A549 (cell line): ENCODE data around the gene SIK3. TPM values are rescaled to one million over a fixed set of nuclear protein-coding genes. Genes with fewer than 3 reads are reported as not detected.

Source experiments
- ATAC-seq, 2 experiments: fragments of 200-7000 bp in 1 of 2; fragments of >200 bp in 1 of 2; cut with Nextera tagmentation in 1 of 2; cut with Tn5 transposase in 1 of 2; 3 replicates each; pipeline versions ENCODE4 v1.8.0 to v1.9.1; 2018 to 2020; ENCODE audit warnings: mild to moderate bottlenecking in 1 of 2, moderate library complexity in 1 of 2
- CTCF ChIA-PET: fragments of 300-600 bp; sonication (Branson Sonifier 250); formaldehyde crosslinking; extraction: SDS; loops from one replicate; lab custom pipeline; 2021; ENCODE audit warnings: antibody characterized with exemption, inconsistent platforms; lab: Yijun Ruan, JAX
- POLR2A ChIA-PET: fragments of 350-600 bp; formaldehyde crosslinking; extraction: SDS; loops from one replicate; lab custom pipeline; 2021; ENCODE audit warnings: antibody characterized with exemption, inconsistent platforms; lab: Yijun Ruan, JAX
- DNase-seq, 2 experiments: peaks; one replicate each; pipeline versions ENCODE4 v3.0.0 to v3.0.0-alpha.2; 2011 to 2016; ENCODE audit warnings: low read depth in 1 of 2, low spot score in 1 of 2
- FAIRE-seq: peaks from 2 replicates; lab custom pipeline; 2011; peaks lifted over from hg19 to GRCh38; lab: Jason Lieb, UNC
- H3K27ac ChIP-seq, 2 experiments: fragments of >200 bp; sonication (Bioruptor Twin); formaldehyde crosslinking; 3 replicates each; pipeline ENCODE4 v1.5.1; 2016 to 2017
- H3K4me1 ChIP-seq: fragments of >200 bp; sonication (Bioruptor Twin); formaldehyde crosslinking; 3 replicates; pipeline ENCODE4 v1.6.1; 2016
- H3K4me2 ChIP-seq: fragments of >200 bp; sonication (Bioruptor Twin); formaldehyde crosslinking; 3 replicates; pipeline ENCODE4 v1.6.1; 2016
- H3K4me3 ChIP-seq: fragments of >200 bp; sonication (Bioruptor Twin); formaldehyde crosslinking; 3 replicates; pipeline ENCODE4 v1.5.1; 2016
- H3K9me3 ChIP-seq: fragments of >200 bp; sonication (Bioruptor Twin); formaldehyde crosslinking; 3 replicates; pipeline ENCODE4 v1.6.1; 2016
- ATOH8 ChIP-seq: fragments of 250-450 bp; sonication (Bioruptor Pico); IDR thresholded peaks from 2 replicates; pipeline ENCODE4 v1.5.0; 2020; ENCODE audit warnings: low read depth, mild to moderate bottlenecking, moderate library complexity
- BCL3 ChIP-seq: fragments of >200 bp; sonication (Bioruptor Twin); formaldehyde crosslinking; IDR thresholded peaks from 3 replicates; pipeline ENCODE4 v1.6.1; 2016
- CBX8 ChIP-seq: fragments of 200-600 bp; sonication (generic); IDR thresholded peaks from 2 replicates; pipeline ENCODE4 v1.6.1; 2016
- CEBPB ChIP-seq, 2 experiments: fragments of >200 bp in 1 of 2; sonication (Bioruptor Twin) in 1 of 2; formaldehyde crosslinking in 1 of 2; IDR thresholded peaks; 2 replicates each; pipeline ENCODE4 v1.6.1; 2012 to 2016
- EHMT2 ChIP-seq: fragments of 200-600 bp; sonication (generic); IDR thresholded peaks from 2 replicates; pipeline ENCODE4 v1.6.1; 2016; ENCODE audit warnings: antibody characterized with exemption, low read depth, mild to moderate bottlenecking, moderate library complexity
- EP300 ChIP-seq, 2 experiments: fragments of >200 bp; sonication (Bioruptor Twin); formaldehyde crosslinking; IDR thresholded peaks; 2 replicates in 1 of 2; 3 replicates in 1 of 2; pipeline ENCODE4 v1.6.1; 2016 to 2017
- HDAC2 ChIP-seq: fragments of 200-600 bp; sonication (generic); IDR thresholded peaks from 2 replicates; pipeline ENCODE4 v1.6.1; 2016
- HES2 ChIP-seq: fragments of >200 bp; sonication (Bioruptor Twin); formaldehyde crosslinking; IDR thresholded peaks from 2 replicates; pipeline ENCODE4 v1.6.1; 2016
- HMGXB4 ChIP-seq: fragments of 250-450 bp; sonication (Bioruptor Pico); IDR thresholded peaks from 2 replicates; pipeline ENCODE4 v1.5.0; 2021; ENCODE audit warnings: mild to moderate bottlenecking, moderate library complexity, borderline replicate concordance
- HOXB13 ChIP-seq: fragments of 250-450 bp; sonication (Bioruptor Pico); IDR thresholded peaks from 2 replicates; pipeline ENCODE4 v1.5.0; 2020; ENCODE audit warnings: low read depth, mild to moderate bottlenecking, moderate library complexity
- HOXB5 ChIP-seq: fragments of 250-450 bp; sonication (Bioruptor Pico); IDR thresholded peaks from 2 replicates; pipeline ENCODE4 v1.5.0; 2020; ENCODE audit warnings: mild to moderate bottlenecking, moderate library complexity
- JUNB ChIP-seq: fragments of >200 bp; sonication (Bioruptor Twin); formaldehyde crosslinking; IDR thresholded peaks from 2 replicates; pipeline ENCODE4 v1.6.1; 2016
- KDM5A ChIP-seq: fragments of 200-600 bp; sonication (generic); IDR thresholded peaks from 2 replicates; pipeline ENCODE4 v1.6.1; 2016; ENCODE audit warnings: antibody characterized with exemption, mild to moderate bottlenecking
- MAFK ChIP-seq: fragments of 450-650 bp; IDR thresholded peaks from 2 replicates; pipeline ENCODE4 v1.6.1; 2014; ENCODE audit not compliant: partially characterized antibody
- NFE2L2 ChIP-seq: fragments of 150-350 bp; conservative IDR thresholded peaks from 2 replicates; pipeline ENCODE4 v1.6.1; 2014; ENCODE audit warnings: low read length
- RAD21 ChIP-seq, 2 experiments: fragments of >200 bp in 1 of 2; sonication (Bioruptor Twin) in 1 of 2; formaldehyde crosslinking in 1 of 2; IDR thresholded peaks in 1 of 2; conservative IDR thresholded peaks in 1 of 2; 2 replicates in 1 of 2; 3 replicates in 1 of 2; pipeline ENCODE4 v1.6.1; 2012 to 2018; ENCODE audit warnings: inconsistent platforms in 1 of 2
- RFX5 ChIP-seq: fragments of 450-650 bp; IDR thresholded peaks from 2 replicates; pipeline ENCODE4 v1.7.1; 2014; ENCODE audit warnings: antibody characterized with exemption, mild to moderate bottlenecking, moderate library complexity
- RNF2 ChIP-seq: fragments of 200-600 bp; sonication (generic); IDR thresholded peaks from 2 replicates; pipeline ENCODE4 v1.6.1; 2016; ENCODE audit warnings: low read depth, mild to moderate bottlenecking, antibody characterized with exemption, moderate library complexity, borderline replicate concordance
- SREBF2 ChIP-seq: fragments of 450-650 bp; IDR thresholded peaks from 2 replicates; pipeline ENCODE4 v1.6.1; 2014; ENCODE audit warnings: mild to moderate bottlenecking, moderate library complexity
- TFCP2L1 ChIP-seq: fragments of 250-450 bp; sonication (Bioruptor Pico); IDR thresholded peaks from 2 replicates; pipeline ENCODE4 v1.5.0; 2021; ENCODE audit warnings: mild to moderate bottlenecking
- TP53 ChIP-seq: fragments of 250-450 bp; sonication (Bioruptor Pico); IDR thresholded peaks from 2 replicates; pipeline ENCODE4 v1.5.0; 2021; ENCODE audit warnings: mild to moderate bottlenecking, moderate library complexity
- ZNF302 ChIP-seq: fragments of 250-450 bp; sonication (Bioruptor Pico); IDR thresholded peaks from 2 replicates; pipeline ENCODE4 v1.9.0; 2021; ENCODE audit warnings: inconsistent platforms, mild to moderate bottlenecking, moderate library complexity
- ZSCAN20 ChIP-seq: fragments of 250-450 bp; sonication (Bioruptor Pico); IDR thresholded peaks from 2 replicates; pipeline ENCODE4 v1.8.0; 2022; ENCODE audit warnings: mild to moderate bottlenecking, moderate library complexity
- WGBS: methylation state at CpG from one replicate; pipeline ENCODE4 v1.1.6; 2017; ENCODE audit errors: missing lambda C conversion rate; 5-methylcytosine and 5-hydroxymethylcytosine counted together
- polyA plus RNA-seq, 4 experiments: library from polyadenylated mRNA; depleted of rRNA in 3 of 4; stranded (reverse); fragments of >200 nt; fragmentation: RNase III in 1 of 4; extraction: RNeasy Plus Mini Kit Qiagen cat#74134 plus additional on column Dnase treatment in 1 of 4; gene quantifications; 2 replicates in 3 of 4; 3 replicates in 1 of 4; pipeline ENCODE4 v1.2.3, GENCODE V29; 2011 to 2017

SIK3 gene
- polyA plus RNA-seq, 2 of the 4 experiments (the other 2 are of a cell fraction), result 8.2 to 9.0 TPM

- H3K4me2 ChIP-seq, result no peak overlapping the region
- TF ChIP-seq MAFK (peak; percentile 43), SREBF2 (no peak), RAD21 (conservative IDR thresholded peaks at IDR 0.05 in 1 of 2, IDR thresholded peaks at IDR 0.05 in 1 of 2) (no peak), CEBPB (IDR thresholded peaks at IDR 0.05) (no peak), NFE2L2 (no peak), HOXB13 (no peak), RFX5 (no peak), JUNB (no peak)
- DNase-seq, result no peak
- no peak for FAIRE-seq
- H3K4me1 ChIP-seq, result 0 out of 3 replicates have a peak, but pooled peaks cover 5% of the 10 kb centered on the region
- POLR2A ChIA-PET, result no interaction called here
- CTCF ChIA-PET, result interaction anchor here (0.9 kb wide), 2 partner anchors 12 to 61 kb away, joined by 3 read pairs; partner anchors contain the start of gene APOA5
- H3K4me3 ChIP-seq, result no peak overlapping the region
- H3K27ac ChIP-seq, result no peak overlapping the region
- no peaks in the 10 kb centered on the region for H3K9me3 ChIP-seq
- 76% methylated on average over 5 of the region's 5 CpGs for WGBS
- ATAC-seq, result no peak
Measured at GRCh38 chr11:116852261-116853031, 245.8 kb downstream of the SIK3 start.

- POLR2A ChIA-PET, result no interaction called here
- no peak overlapping the region for H3K4me2 ChIP-seq
- ATAC-seq (no peak), DNase-seq (no peak)
- H3K4me1 ChIP-seq, result 0 out of 3 replicates have a peak, but pooled peaks cover 5% of the 10 kb centered on the region
- H3K27ac ChIP-seq, result no peak overlapping the region
- no peak for TF ChIP-seq CEBPB (IDR thresholded peaks at IDR 0.05)
- TF ChIP-seq HMGXB4 (CRISPR knock-in tag), result no peak
- no peak for TF ChIP-seq TP53 (CRISPR knock-in tag)
- TF ChIP-seq TFCP2L1, result no peak
- TF ChIP-seq RNF2, result no peak
- no peak for TF ChIP-seq ZSCAN20 (CRISPR knock-in tag)
- no peak for TF ChIP-seq EHMT2
- TF ChIP-seq HES2, result no peak
- TF ChIP-seq HDAC2, result no peak
- no peak for TF ChIP-seq HOXB5
- no peak for TF ChIP-seq KDM5A
- TF ChIP-seq EP300 (IDR thresholded peaks at IDR 0.05), result no peak
- TF ChIP-seq ZNF302, result no peak
- TF ChIP-seq CBX8, result no peak
- TF ChIP-seq ATOH8, result no peak
- no peak for TF ChIP-seq BCL3
- TF ChIP-seq, all 56 proteins: peak for 0
- CTCF ChIA-PET, result interaction anchor here (2.1 kb wide), 1 partner anchor 254 kb away, joined by 10 read pairs; no protein-coding TSS in a partner anchor
- H3K9me3 ChIP-seq, result no peaks in the 10 kb centered on the region
- FAIRE-seq, result no peak
- WGBS, result 96% methylated on average over 7 of the region's 7 CpGs
- no peak overlapping the region for H3K4me3 ChIP-seq
Measured at GRCh38 chr11:116851626-116852025, 246.6 kb downstream of the SIK3 start.
